KBM-7 (cell line): Measurements from ENCODE around the gene CBFA2T2.
"Not testable (repeated sequence)": the region's sequence is repeated elsewhere in the genome, so short reads cannot be mapped to it uniquely, and the experiment has no call there.

Experiments used
- DNase-seq: peaks from one replicate; pipeline ENCODE4 v3.0.0-alpha.2; 2015
- in situ Hi-C: fragments of 300-500 bp; cut with MboI; formaldehyde crosslinking; loops from 2 replicates; pipeline ENCODE4 v1.14.3; 2020; ENCODE audit warnings: low sequenced_read_pairs, low pct_unique_long_range_greater_than_20kb, mixed read lengths

CBFA2T2 gene

GRCh38 chr20:33490934-33491656, 1.2 kb downstream of the CBFA2T2 start:
- in situ Hi-C loops = no loop called here
- no peak for DNase-seq

DNA sequence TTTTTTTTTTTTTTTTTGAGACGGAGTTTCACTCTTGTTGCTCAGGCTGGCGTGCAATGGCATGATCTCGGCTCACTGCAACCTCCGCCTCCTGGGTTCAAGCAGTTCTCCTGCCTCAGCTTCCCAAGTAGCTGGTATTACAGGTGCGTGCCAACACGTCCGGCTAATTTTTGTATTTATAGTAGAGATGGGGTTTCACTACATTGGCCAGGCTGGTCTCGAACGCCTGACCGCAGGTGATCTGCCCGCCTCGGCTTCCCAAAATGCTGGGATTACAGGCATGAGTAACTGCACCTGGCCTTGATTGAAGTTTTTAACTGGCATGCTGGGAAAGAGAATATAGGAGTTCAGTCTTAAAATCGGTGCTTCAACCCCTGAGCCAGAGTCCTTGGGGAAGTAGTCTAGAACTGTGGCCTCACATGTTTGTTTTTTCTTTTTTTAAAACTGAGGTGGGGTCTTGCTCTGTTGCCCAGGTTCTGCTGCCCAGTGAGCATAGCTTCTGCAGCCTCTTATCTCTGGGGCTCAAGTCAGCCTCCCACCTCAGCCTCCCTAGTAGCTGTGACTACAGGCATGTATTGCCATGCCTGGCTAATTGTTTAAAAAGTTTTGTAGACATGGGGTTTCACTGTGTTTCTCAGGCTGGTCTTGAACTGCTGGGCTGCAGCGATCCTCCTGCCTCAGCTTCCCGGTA, 3.3 kb downstream of the CBFA2T2 start:
- in situ Hi-C loops = no loop called here
- no peak for DNase-seq

- DNase-seq, in situ Hi-C loops: not testable (repeated sequence)
Observed at GRCh38 chr20:33496776-33497175, 6.9 kb downstream of the CBFA2T2 start.

DNA sequence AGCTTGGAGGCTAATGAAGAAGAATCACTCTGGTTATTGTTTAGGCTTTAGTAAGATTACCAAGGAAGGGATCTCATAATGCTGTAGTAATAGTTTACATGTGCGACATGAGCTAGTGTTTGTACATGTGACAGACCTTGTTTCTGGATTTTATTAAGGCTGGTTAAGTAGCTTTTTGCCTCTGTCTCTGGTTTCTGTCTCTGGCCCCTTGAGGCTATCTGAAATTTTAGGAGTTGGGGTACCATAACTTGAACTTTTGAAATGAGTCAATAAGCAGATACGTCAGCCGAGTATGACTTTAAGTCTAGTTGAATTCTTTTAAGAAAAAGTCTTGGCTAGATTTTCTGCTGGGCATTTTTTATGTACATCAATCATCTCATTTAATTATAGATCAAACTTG, 9.5 kb downstream of the CBFA2T2 start:
- in situ Hi-C loops = no loop called here
- no peak for DNase-seq

- in situ Hi-C loops = no loop called here
- no peak for DNase-seq
Observed at GRCh38 chr20:33501000-33501399, 11.1 kb downstream of the CBFA2T2 start.

DNA sequence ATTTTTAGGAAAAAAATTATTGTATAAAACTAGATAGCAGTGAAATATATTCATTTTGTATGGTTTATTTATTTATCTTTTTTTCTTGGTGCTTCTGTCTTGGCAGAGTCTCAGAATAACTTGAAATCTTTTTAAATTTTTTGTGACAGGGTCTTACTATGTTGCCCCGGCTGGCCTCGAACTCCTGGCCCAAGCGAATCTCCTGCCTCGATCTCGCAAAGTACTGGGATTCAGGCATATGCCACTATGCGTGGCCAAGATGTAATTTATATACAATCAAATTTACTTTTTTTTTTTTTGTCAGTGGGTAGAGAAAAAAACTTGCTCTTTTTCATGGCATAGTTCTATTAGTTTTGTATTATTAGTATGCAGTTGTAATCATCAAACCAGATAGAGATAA, 13.7 kb downstream of the CBFA2T2 start:
- in situ Hi-C loops = no loop called here

DNA sequence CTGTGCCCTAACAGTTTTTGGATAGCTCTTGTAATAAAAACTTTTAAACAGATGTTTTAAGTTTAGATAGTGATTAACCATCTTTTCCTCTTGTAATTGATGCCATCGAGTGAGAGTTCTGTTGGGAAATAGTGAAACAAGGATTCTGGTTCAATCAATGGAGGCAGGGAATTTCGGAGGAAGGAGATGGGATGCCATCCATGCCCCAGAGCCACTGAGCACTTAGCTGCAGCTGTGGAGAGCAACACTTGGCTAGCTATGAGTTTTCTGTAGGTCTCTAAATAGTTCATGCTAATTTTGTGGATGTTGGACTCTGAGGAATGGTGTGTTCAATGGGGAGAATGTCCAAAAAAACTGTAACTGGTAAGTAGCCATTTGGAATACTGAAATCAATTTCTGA, 16.7 kb downstream of the CBFA2T2 start:
- in situ Hi-C loops = no loop called here
- no peak for DNase-seq

More for the DNA sequence above, 13.7 kb downstream of the CBFA2T2 start:
- no peak for DNase-seq

- in situ Hi-C loops = no loop called here
- peak; percentile 56 for DNase-seq
Observed at GRCh38 chr20:33507461-33507860, 17.6 kb downstream of the CBFA2T2 start.

DNA sequence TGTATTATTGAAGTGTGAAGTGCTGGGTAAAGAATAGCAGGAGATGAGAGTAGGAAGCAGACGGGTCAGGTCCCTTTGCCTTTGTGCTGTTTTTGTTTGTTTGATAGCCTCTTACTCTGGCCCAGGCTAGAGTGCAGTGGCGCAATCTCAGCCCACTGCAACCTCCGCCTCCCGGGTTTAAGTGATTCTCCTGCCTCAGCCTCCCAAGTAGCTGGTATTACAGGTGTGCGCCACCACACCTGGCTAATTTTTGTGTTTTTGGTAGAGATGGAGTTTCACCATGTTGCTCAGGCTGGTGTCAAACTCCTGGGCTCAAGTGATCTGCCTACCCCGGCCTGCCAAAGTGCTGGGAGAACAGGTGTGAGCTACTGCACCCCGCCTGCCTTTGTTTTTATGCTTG, 18.1 kb downstream of the CBFA2T2 start:
- in situ Hi-C loops, DNase-seq: not testable (repeated sequence)

DNA sequence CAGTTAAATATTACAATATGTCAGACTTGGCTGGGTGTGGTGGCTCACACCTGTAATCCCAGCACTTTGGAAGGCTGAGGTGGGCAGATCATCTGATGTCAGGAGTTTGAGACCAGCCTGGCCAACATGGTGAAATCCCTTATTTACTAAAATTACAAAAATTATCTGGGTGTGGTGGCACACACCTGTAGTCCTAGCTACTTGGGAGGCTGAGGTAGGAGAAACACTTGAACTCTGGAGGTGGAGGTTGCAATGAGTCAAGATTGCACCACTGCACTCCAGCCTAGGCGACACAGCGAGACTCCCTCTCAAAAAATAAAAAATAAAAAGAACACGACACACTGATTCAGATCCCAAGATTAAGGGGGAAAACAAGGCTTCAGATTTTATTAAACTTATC, 19.2 kb downstream of the CBFA2T2 start:
- in situ Hi-C loops, DNase-seq: not testable (repeated sequence)

DNA sequence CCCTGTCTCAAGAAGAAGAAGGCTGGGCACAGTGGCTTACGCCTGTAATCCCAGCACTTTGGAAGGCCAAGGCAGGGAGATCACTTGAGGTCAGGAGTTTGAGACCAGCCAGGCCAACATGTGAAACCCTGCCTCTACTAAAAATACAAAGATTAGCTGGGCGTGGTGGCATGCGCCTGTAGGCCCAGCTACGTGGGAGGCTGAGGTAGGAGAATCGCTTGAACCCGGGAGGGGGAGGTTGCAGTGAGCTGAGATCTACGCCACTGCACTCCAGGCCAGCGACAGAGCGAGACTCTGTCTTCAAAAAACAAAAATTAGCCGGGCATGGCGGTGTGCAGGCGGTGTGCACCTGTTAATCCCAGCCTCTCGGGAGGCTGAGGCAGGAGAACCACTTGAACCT, 22.0 kb downstream of the CBFA2T2 start:
- in situ Hi-C loops = not testable (repeated sequence)

GRCh38 chr20:33515569-33516216, 25.8 kb downstream of the CBFA2T2 start:
- no peak for DNase-seq
- in situ Hi-C loops = no loop called here

More for the DNA sequence above, 22.0 kb downstream of the CBFA2T2 start:
- not testable (repeated sequence) for DNase-seq

- in situ Hi-C loops = no loop called here
- no peak for DNase-seq
Observed at GRCh38 chr20:33516882-33517281, 27.0 kb downstream of the CBFA2T2 start.

GRCh38 chr20:33518071-33518470, 28.2 kb downstream of the CBFA2T2 start:
- DNase-seq = no peak
- in situ Hi-C loops = no loop called here

DNA sequence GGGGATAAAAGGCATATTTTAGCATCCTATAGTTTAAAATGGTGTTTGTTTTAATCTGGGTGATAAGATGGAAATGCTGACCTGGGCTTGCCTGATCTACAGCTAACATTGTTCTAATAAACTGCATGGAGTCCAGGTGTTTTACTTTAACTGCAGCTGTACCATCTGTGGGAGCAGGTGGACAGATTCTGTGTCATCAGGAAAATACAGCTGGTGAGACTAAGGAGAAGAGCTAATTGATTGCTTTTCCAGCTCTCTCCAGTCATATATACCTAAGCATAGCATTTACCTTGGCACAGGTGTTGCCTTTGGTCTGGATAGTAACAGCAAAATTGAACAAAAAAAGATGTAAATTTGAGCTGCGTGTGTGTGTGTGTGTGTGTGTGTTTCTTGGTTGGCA, 31.6 kb downstream of the CBFA2T2 start:
- in situ Hi-C loops = no loop called here
- DNase-seq = no peak

GRCh38 chr20:33522256-33522820, 32.4 kb downstream of the CBFA2T2 start:
- in situ Hi-C loops = no loop called here
- no peak for DNase-seq

- in situ Hi-C loops = no loop called here
- peak; percentile 58 for DNase-seq
Observed at GRCh38 chr20:33524261-33524660, 34.4 kb downstream of the CBFA2T2 start.

GRCh38 chr20:33526769-33527168, 36.9 kb downstream of the CBFA2T2 start:
- in situ Hi-C loops = no loop called here
- no peak for DNase-seq

DNA sequence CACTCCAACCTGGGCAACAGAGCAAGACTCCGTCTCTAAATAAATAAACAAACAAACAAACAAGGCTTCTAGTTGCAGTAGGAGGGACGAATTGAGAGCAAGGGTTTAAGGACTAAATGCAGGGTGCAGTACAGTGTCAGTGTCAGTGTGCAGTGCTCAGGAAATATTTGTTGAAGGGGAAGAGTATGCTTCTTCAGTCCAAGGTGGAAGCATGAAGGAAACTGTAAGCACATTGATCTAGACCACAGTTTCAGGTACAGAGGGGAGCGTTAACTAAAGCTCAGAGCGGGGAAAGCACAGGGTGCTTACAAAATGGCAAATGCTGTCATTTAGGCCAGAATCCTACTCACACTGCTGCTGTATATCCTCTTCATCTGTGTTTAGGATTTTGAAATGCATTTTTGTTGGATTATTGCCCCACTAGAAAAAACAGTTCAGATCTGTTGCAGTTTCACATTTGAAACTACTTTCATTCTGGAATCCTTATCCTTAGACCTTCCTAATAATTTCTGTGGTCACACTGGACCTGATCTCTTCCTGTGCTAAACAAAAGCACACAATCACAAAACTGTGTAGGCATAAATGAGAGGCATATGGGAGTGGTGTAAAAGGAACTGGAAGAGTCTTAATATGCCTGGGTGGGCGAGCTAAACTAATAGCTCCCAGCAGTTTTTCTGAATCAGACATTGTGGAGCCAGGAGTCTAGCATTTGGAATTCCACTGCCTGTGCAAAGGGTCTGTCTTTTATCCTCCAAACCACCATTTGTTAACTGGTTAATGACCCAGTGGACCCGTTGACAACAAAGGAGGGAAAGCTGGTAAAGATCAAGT, 41.4 kb downstream of the CBFA2T2 start:
- in situ Hi-C loops = no loop called here
- no peak for DNase-seq
